Left cardiac atrium (tissue), 4 donors: Measurements from ENCODE around the gene S100P. TPM values are rescaled to one million over a fixed set of nuclear protein-coding genes. Genes with fewer than 3 reads are reported as not detected.
"Not testable (repeated sequence)": the region's sequence is repeated elsewhere in the genome, so short reads cannot be mapped to it uniquely, and the experiment has no call there.

Experiments used
- ATAC-seq, 2 donors: fragments of 200-7000 bp; cut with Tn5 transposase; one replicate each; pipeline ENCODE4 v1.9.1; 2020; ENCODE audit warnings: mild to moderate bottlenecking in 2 of 2, moderate library complexity in 2 of 2
- DNase-seq: peaks from one replicate; pipeline ENCODE4 v3.0.0-alpha.2; 2020
- intact Hi-C, 2 donors: fragments of 100-400 bp; cut with DNase I; formaldehyde crosslinking; loops; one replicate each; pipeline versions ENCODE4 v1.14.1 to v1.15.1; 2022 to 2023
- long read RNA-seq: library from polyadenylated mRNA; unstranded; transcript quantifications from one replicate; pipeline ENCODE4 v2.0.0, GENCODE V29; 2021
- total RNA-seq, 2 donors: library from RNA; stranded (reverse); fragmentation: NEBNext Ultra II Directional; extraction: Animal tissue kit (Norgen Biotek cat#: 25700); gene quantifications; one replicate each; pipeline ENCODE4 v1.2.1, GENCODE V29; 2021
- donor health status: DM: no; HTN: yes; CAD: no.
- donor health status: DM: no; HTN: yes; CAD: no; lungs with severe emphysema.
- donor health status: DM: yes; HTN: yes; CAD: no.
- donor health status: Dilated cardiomyopathy.

The S100P gene
- total RNA-seq, result 1 to 10 TPM in 1 of 2 donors, under 1 TPM in 1; 0.38 to 1.9 TPM
- long read RNA-seq, result 0 reads

DNA sequence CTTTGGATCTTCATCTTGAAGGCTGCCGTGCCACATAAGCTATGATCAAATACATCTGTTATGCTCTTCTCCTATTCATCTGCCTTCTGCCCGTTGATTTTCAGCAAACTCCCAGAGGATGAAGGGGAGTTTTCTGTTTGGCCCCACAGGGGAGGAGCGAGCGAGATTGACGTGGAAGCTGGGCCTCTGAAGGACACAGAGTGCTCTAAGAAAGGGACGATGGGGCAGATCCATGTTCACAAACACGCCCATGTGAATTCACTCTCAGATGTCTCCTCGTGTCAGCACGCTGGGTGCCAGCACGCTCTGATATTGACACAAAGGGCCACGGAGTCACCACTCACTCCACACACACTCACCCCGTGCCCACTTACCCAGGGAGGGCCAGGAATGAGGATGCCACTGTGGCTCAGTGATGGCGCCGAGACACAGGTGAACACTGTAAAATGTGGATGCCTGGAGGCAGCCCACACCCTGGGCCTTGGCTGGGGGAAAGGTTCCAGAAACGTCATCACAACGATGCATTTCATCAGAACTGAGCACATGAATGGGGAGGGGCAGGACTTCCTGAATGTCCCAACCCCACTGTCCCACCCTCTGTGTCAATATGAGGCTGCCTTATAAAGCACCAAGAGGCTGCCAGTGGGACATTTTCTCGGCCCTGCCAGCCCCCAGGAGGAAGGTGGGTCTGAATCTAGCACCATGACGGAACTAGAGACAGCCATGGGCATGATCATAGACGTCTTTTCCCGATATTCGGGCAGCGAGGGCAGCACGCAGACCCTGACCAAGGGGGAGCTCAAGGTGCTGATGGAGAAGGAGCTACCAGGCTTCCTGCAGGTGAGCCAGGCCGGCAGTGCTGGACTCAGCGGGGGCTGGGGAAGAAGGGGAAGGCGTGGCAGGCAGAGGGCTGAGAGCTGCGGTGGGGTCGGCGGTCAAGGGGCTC lies at the start of gene S100P:
TSS of gene S100P (plus strand) at position 648 of the 946 bp plus-strand sequence. CDS start at position 703, 55 bp downstream.
- ATAC-seq (no peak), DNase-seq (no peak)
- intact Hi-C loops, result no loop called here

DNA sequence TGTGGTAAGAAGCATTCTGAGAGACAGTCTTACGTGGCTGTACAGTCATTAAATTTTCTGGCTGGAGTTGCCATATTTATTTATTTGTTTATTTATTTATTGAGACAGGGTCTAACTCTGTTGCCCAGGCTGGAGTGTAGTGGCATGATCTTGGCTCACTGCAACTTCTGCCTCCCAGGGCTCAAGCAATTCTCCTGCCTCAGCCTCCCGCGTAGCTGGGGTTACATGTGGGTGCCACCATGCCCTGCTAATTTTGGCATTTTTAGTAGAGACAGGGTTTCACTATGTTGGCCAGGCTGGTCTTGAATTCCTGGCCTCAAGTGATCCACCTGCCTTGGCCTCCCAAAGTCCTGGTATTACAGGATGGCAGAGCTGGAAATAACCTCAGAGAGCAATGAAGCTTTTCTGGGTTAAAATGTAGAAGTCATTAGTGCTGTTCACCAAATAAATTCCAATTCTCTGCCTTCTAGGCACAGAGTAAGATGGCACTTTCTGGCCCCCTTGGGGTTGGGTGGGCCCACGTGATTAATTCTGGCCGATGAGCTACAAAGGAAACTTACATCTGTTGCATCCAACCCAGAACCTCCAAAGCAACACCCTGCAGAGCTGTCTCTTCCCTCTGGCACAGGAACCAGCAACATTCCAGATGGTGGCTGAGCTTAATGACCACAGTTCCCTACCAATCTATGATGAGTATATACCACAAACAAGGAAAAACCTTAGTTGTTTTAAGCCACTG lies 48.7 kb upstream of the S100P start:
- DNase-seq (no peak), ATAC-seq (no peak)
- intact Hi-C loops, result loop anchor here (5.0 kb wide), 2 partner anchors 62 to 67 kb away; partner anchors contain the start of gene MRFAP1L1 (in 1 of the 2)

DNA sequence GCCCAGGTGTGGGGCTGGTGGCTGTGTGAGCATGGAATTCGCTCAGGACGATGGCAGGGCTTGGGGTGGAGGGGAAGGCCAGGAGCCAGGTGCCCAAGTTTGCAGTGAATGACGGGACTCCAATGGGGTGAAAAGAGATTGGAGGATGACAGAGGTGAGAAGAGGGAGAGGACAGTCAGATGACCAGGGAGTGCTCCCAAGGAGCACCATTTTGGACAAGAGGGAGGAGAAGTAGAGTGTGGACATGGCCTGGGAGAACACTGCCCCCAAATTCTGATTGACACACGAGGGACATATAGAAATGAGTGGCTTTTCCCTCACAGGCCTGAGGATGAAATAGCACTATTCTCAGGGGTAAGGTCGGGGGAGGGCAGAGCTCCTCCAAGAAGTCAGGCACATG lies 46.5 kb upstream of the S100P start:
- no peak for DNase-seq
- intact Hi-C loops, result no loop called here
- no peak for ATAC-seq

DNA sequence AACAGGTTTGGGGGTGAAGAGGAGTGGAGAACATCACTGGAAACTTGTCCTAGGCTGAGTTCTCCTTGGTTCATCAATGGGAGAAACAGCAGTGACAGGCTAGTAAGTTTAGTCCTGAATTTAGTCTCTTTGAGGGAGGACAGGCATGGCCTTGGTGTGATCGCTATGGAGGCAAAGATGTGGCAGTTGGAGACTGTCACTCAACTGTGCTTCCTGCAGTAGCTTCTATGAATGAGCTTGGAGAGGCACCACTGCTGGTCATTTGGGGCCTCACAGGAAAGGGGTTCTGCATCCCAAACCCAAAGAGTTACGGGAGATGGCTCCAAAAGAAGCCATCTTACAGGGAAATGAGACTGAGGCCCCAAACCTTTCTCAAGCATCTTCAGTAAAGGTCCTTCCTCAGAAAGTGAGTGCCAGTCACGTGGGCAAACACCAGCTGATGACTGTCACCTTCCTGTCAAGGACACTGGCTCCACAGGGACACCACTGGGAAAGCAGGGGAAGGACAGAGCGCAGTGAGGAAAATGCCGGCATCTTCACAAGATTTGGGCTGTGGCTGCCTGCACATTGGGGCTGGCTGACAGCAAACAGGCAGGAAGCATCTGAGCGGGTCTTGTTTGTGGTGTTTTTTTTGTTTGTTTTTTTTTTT lies 46.0 kb upstream of the S100P start:
- DNase-seq, result no peak
- ATAC-seq, result no peak
- intact Hi-C loops, result no loop called here

DNA sequence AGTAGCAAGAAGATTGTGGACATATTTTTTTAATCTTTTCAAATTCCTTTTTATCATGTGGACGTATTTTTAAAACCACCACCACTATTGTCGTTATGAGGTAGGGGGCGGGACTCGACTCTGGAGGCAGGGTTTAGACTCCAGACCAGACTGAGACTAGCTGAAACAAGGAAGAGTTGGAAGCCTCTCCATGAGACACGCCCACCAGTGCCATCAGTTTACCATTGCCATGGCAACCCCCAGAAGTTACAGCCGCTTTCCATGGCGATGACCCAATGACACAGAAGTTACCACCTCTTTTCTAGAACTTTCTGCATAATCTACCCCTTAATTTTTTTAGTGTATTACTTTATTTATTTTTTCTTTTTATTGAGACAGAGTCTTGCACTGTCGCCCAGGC lies 44.5 kb upstream of the S100P start:
- intact Hi-C loops, result no loop called here
- DNase-seq, result no peak
- no peak for ATAC-seq

DNA sequence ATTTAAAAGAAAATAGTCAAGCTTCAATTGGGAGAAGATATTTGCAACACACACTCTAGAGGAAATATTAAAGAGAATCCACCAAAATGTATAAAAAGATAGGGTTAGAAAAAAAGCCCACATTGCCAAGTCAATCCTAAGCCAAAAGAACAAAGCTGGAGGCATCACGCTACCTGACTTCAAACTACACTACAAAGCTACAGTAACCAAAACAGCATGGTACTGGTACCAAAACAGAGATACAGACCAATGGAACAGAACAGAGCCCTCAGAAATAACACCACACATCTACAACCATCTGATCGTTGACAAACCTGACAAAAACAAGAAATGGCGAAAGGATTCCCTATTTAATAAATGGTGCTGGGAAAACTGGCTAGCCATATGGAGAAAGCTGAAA lies 39.5 kb upstream of the S100P start:
- DNase-seq, ATAC-seq, intact Hi-C loops: not testable (repeated sequence)

DNA sequence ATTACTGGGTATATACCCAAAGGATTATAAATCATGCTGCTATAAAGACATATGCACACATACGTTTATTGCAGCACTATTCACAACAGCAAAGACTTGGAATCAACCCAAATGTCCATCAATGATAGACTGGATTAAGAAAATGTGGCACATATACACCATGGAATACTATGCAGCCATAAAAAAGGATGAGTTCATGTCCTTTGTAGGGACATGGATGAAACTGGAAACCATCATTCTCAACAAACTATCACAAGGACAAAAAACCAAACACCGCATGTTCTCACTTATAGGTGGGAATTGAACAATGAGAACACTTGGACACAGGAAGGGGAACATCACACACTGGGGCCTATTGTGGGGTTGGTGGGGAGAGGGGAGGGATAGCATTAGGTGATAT lies 38.4 kb upstream of the S100P start:
- intact Hi-C loops, ATAC-seq, DNase-seq: not testable (repeated sequence)

DNA sequence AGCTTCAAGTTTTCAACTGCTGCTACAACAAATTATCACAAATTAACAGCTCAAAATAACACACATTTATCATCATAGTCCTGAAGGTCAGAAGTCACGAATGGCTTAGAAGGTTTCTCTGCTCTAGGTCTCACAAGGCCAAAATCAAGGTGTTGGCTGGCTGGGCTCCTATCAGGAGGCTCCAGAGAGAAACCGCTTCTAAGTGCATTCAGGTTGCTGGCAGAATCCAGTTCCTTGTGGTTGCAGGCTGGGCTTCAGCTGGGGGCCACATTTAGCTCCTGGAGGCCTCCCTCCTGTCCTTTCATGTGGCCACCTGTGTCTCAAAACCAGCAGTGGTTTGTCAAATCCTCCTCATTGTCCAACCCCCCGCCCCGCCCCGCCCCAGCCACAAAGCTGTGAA lies 37.8 kb upstream of the S100P start:
- DNase-seq (no peak), ATAC-seq (no peak)
- intact Hi-C loops, result no loop called here

DNA sequence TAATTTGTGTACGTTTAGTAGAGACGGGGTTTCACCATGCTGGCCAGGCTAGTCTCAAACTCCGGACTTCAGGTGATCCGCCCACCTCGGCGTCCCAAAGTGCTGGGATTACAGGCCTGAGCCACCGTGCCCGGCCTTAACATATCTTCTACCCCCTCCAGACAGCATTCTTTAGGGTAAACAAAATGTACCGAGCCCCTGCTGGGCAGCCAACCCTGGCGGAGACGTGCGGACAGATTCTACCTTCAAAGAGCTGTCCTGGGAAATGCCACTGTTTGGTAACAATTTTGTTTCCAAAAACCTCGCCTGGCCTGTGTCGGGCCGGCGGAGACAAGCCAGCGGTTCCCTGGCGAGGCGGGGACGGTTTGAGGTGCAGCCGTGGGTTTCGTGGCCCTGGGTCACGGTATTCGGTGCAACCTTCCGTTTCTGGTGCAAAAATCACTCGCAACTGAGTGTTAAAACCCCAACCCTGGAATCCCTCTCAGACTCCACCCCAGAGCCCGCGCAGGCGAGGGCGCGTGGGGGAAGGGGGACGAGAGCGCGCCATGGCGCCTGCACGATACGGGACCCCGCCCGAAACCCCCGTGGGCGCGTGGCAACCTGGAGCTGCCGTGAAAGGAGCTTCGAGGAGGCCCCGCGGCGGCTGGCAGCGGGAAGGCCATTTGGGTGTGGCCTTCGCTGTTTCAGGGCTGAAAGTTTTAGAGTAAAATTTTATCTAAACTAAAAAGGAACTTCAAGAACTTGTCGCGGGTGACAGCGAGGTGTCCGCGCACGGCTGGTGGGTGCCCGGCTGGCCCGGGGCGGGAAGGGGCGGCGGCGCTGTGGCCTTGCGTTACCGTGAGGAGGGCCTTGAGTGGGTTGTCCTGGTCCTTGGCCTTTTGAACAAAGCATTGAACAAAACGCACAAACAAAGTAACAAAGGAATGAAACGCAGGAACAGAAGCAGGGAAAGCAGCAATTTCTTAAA lies 36.2 kb upstream of the S100P start:
- no peak for ATAC-seq
- intact Hi-C loops, result no loop called here
- no peak for DNase-seq

DNA sequence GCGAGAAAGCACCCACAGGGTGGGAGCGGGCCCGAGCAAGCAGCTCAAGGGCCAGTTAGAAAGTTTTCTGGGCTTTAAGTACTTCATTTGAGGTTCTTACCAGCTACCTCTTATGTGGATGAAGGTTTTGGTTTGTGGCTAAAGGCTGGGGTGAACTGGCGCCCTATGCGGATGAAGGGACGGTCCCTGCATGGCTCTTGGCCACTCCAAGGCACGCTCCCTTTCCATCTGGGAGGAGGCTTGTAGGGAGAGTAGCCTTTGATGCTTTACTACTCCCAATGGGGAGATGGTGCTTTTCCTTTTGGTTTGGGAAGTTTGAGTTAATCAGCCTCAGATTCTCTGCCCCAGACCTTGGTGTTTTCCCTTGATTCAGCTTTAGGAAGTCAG lies 35.5 kb upstream of the S100P start:
- ATAC-seq, result peak in 1 of 2 donors; percentile 4
- intact Hi-C loops, result no loop called here
- no peak for DNase-seq

DNA sequence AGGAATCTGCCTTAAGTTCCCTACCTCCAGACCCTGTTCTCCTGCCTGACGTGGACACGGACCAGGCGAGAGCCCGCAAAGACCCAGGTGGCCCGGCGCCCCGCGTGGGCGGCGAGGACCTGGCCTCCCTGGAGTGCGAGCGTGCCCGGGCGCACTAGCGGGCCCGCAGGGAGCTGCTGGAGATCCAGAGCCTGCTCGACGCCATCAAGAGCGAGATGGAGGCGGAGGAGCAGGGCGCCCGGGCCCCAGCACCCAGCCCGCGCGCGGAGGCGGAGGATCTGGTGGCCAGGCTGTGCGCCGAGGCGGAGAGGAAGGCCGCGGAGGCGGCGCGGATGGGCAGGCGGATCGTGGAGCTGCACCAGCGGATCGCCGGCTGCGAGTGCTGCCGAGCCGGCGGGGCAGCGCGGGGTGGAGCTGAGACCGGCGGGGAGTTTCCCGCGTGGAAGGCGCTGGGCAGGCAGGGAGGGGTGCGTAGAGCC lies 35.0 kb upstream of the S100P start:
- ATAC-seq, result peak; percentile 80 to 83
- intact Hi-C loops, result no loop called here
- peak; percentile 54 for DNase-seq

DNA sequence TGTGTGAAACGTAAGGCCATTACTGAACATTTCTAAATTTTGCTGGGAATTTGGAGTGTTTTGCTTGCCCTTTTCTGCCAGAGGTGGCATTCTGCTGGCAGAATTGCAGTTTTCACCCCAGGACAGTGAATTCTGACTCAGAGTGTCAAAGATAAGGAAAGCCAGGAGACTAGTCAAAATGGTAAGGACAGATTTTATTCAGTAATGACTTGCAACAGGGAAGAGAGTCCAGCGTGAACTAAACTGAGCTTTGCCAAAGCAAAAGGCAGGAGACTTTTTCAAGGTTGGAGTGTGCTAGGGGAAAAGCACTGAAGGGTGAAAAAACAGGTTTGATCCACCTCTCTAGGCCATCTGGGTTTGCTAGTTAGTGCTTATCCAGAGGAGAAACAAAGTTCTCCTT lies 33.8 kb upstream of the S100P start:
- intact Hi-C loops, result no loop called here
- ATAC-seq (no peak), DNase-seq (no peak)

DNA sequence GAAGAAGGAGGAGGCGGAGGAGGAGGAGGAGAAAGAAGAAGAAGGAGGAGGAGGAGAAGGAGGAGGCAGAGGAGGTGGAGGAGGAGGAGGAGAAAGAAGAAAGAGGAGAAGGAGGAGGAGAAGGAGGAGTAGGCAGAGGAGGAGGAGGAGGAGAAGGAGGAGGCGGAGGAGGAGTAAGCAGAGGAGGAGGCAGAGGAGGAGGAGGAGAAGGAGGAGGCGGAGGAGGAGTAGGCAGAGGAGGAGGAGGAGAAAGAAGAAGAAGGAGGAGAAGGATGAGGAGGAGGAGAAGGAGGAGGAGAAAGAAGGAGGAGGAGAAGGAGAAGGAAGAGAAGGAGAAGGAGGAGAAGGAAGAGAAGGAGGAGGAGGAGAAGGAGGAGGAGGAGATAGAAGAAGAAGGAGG lies 33.2 kb upstream of the S100P start:
- peak in 1 of 2 donors; percentile 61 for ATAC-seq

DNA sequence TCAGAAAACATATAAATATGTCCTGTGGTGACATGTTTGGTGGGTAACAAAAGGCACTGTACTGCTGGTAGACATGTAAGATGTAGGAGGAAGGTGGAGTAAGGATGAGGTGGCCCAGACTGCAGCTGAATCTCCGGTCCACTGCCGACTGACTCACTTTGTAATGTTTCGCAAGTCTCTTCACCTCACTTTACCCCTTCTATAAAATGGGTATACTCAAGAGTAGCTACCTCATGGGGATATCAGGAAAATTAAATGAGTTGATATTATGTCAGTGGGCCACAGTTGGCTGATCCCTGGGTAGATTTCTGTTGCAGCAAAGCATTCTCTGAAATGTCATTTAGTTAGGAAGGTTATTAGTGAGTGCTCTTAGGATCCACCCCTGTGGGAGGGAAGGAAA lies 31.1 kb upstream of the S100P start:
- intact Hi-C loops, result no loop called here
- no peak for ATAC-seq
- DNase-seq, result no peak

More for the DNA sequence above, 33.2 kb upstream of the S100P start:
- no peak for DNase-seq
- intact Hi-C loops, result no loop called here

DNA sequence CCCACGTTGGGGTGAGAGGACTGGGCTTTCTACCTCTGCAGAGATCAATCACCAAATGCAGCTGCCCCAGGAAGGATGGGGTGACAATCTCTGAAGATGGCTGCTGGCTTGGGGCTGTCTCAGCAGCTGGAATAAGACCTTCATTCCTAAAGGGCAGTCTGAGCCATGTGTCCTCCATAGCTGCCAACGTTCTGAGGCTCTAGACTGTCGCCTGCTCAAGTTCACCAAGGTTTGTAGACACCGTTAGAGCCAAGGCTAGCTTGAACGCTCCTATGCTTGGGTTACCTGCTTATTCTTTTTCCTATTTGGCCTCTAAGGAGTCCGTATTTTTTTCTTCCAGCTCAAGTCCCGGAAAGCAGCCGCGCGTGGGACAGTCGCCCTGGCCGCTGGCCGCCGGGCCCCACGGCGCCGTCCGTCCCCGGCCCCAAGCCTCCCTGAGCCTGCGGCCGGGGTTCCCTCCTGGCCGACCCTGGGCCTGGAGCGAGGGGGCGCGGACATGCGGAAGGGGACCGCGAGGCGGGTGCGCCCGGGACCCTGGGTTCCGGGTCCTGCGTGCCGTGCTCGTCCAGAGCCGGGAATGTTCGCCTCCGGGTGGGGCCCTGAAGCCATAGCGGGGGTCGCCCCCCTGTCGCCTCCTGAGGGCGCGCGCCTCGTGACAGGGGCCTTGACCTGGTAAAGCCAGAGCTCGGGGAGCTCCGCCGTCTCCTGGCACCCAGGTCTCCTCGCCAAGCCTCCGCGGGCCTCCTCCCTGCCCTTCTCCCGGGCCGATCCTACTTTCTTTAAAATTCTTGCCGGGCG lies 29.9 kb upstream of the S100P start:
- ATAC-seq, result peak; percentile 22 to 45
- intact Hi-C loops, result no loop called here
- DNase-seq, result no peak

DNA sequence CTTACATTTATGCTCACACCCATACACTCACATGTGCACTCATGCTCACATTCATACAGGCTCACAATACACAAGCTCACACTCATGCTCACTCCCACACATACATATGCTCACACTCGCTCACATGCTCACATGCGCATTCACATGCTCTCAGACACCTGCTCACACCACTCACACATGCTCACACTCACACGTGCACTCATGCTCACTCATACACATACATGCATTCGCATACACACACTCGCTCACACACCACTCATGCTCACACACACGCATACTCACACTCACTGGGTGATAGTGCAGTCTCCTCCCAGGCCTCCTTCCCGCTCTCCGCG lies 28.4 kb upstream of the S100P start:
- no peak for DNase-seq
- intact Hi-C loops, result no loop called here
- no peak for ATAC-seq

DNA sequence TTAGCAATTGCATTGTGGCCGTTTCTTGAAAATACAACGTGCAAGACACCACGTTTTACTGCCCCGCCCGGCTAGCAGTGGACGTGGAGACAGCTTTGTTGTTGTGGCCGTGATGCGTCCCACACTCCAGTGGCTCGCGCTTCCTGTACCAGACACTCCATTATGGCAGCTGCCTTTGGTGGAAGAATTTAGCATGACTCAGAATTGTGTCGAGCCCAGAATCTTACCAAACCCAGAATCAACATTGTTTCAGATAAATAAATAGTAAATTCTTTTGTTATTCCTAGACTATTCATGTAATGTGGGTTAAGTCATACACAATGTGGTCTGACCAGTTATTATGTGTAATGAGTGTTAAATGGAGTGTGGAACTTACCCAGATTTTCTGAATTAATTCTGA lies 25.3 kb upstream of the S100P start:
- DNase-seq, result no peak
- intact Hi-C loops, result no loop called here
- no peak for ATAC-seq

DNA sequence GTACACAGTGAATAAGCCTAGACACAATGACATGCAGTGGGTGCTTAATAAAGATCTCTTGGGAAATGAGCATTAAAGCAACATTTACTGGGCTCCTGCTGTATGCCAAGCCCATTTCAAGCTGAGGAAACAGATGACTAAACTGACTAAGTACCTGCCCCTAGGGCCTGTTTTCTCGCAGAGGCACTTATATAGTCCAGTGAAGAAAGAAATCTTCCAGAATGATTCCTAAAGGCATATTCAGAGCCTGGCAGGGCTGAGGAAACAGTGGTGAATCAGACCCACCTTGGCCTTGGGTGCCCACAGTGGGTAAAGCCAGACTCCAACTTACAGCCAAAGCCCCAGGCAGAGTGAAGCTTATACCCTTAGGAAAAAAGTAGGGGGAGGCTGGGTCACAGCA lies 22.0 kb upstream of the S100P start:
- no peak for DNase-seq
- no peak for ATAC-seq
- intact Hi-C loops, result loop anchor here in 1 of 2 donors (5.0 kb wide), 1 partner anchor 36 kb away; the partner anchor contains the start of gene MRFAP1L1
